OCI-LY7 (cell line): ENCODE results near the gene MPEG1. TPM values are rescaled to one million over a fixed set of nuclear protein-coding genes. Genes with fewer than 3 reads are reported as not detected.

Experiments used
- BruUV-seq: library from RNA; stranded (reverse); fragments of 400-500 nt; replicated peaks from 2 replicates; lab custom pipeline; 2021; lab: Mats Ljungman, UMichigan
- CTCF ChIA-PET: fragments of 300-600 bp; sonication (Branson Sonifier 250); formaldehyde crosslinking; loops from one replicate; lab custom pipeline; 2022; ENCODE audit warnings: antibody characterized with exemption; ENCODE audit not compliant: unreplicated experiment; lab: Charles Lee
- POLR2A ChIA-PET: fragments of 300-600 bp; sonication (Branson Sonifier 250); formaldehyde crosslinking; loops from one replicate; lab custom pipeline; 2022; ENCODE audit warnings: antibody characterized with exemption; lab: Charles Lee
- DNase-seq: peaks from one replicate; pipeline ENCODE4 v3.0.0-alpha.2; 2015; ENCODE audit warnings: low spot score
- H2AFZ ChIP-seq: fragments of 200-600 bp; sonication (generic), shearing (Covaris generic); 2 replicates; pipeline ENCODE4 v1.6.1; 2014; ENCODE audit warnings: mild to moderate bottlenecking, antibody characterized with exemption, low read length, moderate library complexity
- H3K27ac ChIP-seq: fragments of 200-600 bp; sonication (generic); 2 replicates; pipeline ENCODE4 v1.5.1; 2014; ENCODE audit warnings: mixed run types, low read depth, mild to moderate bottlenecking, moderate library complexity, low read length, inconsistent platforms; ENCODE audit not compliant: poor library complexity, severe bottlenecking
- H3K36me3 ChIP-seq: fragments of 200-600 bp; sonication (generic); 2 replicates; pipeline ENCODE4 v1.6.1; 2014; ENCODE audit warnings: mild to moderate bottlenecking, antibody characterized with exemption, low read length, moderate library complexity, mixed read lengths; ENCODE audit not compliant: insufficient read depth
- H3K4me1 ChIP-seq: fragments of 200-600 bp; sonication (generic); 2 replicates; pipeline ENCODE4 v1.5.1; 2014; ENCODE audit warnings: mild to moderate bottlenecking, low read length; ENCODE audit not compliant: insufficient read depth, poor library complexity, severe bottlenecking
- H3K4me2 ChIP-seq: fragments of 200-600 bp; sonication (generic); 2 replicates; pipeline ENCODE4 v1.6.1; 2014; ENCODE audit warnings: mild to moderate bottlenecking, low read length
- H3K4me3 ChIP-seq: fragments of 200-600 bp; sonication (generic); 2 replicates; pipeline ENCODE4 v1.5.1; 2014; ENCODE audit warnings: mild to moderate bottlenecking, low read depth, low read length; ENCODE audit not compliant: poor library complexity, severe bottlenecking
- H3K79me2 ChIP-seq: fragments of 200-600 bp; sonication (generic); 2 replicates; pipeline ENCODE4 v1.6.1; 2016; ENCODE audit warnings: low read depth, mild to moderate bottlenecking, low read length, moderate library complexity, mixed read lengths; ENCODE audit not compliant: insufficient read depth
- H3K9me2 ChIP-seq: fragments of 200-600 bp; sonication (generic); 2 replicates; pipeline ENCODE4 v1.6.1; 2016; ENCODE audit warnings: mild to moderate bottlenecking, low read length, mixed read lengths; ENCODE audit not compliant: insufficient read depth
- H3K9me3 ChIP-seq: fragments of 200-600 bp; sonication (generic); 2 replicates; pipeline ENCODE4 v1.6.1; 2014; ENCODE audit warnings: mild to moderate bottlenecking, mixed run types, low read length, mixed read lengths
- H4K20me1 ChIP-seq: fragments of 200-600 bp; sonication (generic); 2 replicates; pipeline ENCODE4 v1.6.1; 2014; ENCODE audit warnings: mild to moderate bottlenecking, antibody characterized with exemption, low read length, moderate library complexity, mixed read lengths; ENCODE audit not compliant: insufficient read depth
- CTCF ChIP-seq: fragments of 200-600 bp; sonication (generic); conservative IDR thresholded peaks from 2 replicates; pipeline ENCODE4 v1.5.1; 2014; ENCODE audit warnings: mild to moderate bottlenecking, antibody characterized with exemption, low read length, moderate library complexity, mixed read lengths
- EZH2phosphoT487 ChIP-seq: fragments of 200-600 bp; sonication (generic); IDR thresholded peaks from 2 replicates; pipeline ENCODE4 v1.6.1; 2018; ENCODE audit warnings: low read depth, borderline replicate concordance, mild to moderate bottlenecking, mixed run types, antibody characterized with exemption, low read length, moderate library complexity, mixed read lengths
- intact Hi-C: fragments of 100-400 bp; cut with micrococcal nuclease; formaldehyde crosslinking; loops from one replicate; pipeline ENCODE4 v1.10.0; 2022; ENCODE audit not compliant: unreplicated experiment
- total RNA-seq, 2 experiments: library from RNA; depleted of rRNA in 1 of 2; stranded (reverse); fragments of >200 nt in 1 of 2; shearing (Covaris generic) in 1 of 2; gene quantifications; 2 replicates each; pipeline ENCODE4 v1.2.3, GENCODE V29; 2014 to 2022

The MPEG1 gene
- total RNA-seq, 2 experiments from 2014 or later, result 0.06 to 12.4 TPM

DNA sequence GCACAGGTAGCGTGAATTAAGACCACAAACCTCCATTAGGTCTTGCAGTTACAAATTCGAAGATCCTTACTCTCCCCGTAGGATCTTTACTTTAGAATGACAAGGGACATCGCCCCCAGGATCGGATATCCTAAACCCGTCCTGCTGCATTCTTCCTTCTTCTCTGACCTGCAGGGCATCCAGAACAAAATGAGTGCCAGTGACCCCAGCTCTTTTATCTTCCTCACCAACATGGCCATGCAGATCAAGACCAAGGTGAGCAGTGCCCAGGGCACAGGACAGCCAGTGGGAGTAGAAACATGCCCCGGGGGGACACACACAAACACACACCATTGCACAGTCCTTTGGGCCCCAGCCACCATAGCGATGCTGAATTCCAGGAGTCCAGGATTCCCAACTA lies 42.6 kb upstream of the MPEG1 start:
- Histone ChIP-seq H3K4me1 (no peaks in the 10 kb centered on the region), H3K4me2 (no peak overlapping the region)
- POLR2A ChIA-PET, result interaction anchor here (0.6 kb wide), 1 partner anchor 122 kb away, joined by 3 read pairs; no protein-coding TSS in a partner anchor

GRCh38 chr11:59254286-59254685 lies 41.6 kb upstream of the MPEG1 start:
- Histone ChIP-seq H3K4me2 (no peak overlapping the region), H3K27ac (no peak overlapping the region), H3K4me1 (no peaks in the 10 kb centered on the region), H3K4me3 (no peak overlapping the region), H3K9me3 (no peaks in the 10 kb centered on the region), H3K9me2 (no peaks in the 10 kb centered on the region), H2AFZ (no peak overlapping the region), H3K36me3 (no peaks in the 10 kb centered on the region), H4K20me1 (no peaks in the 10 kb centered on the region), H3K79me2 (no peaks in the 10 kb centered on the region)
- BruUV-seq, result no TSS peak
- intact Hi-C loops, result no loop called here
- ChIA-PET CTCF (no interaction called here), POLR2A (interaction anchor here (0.6 to 0.7 kb wide), 2 partner anchors 227 to 574 kb away, joined by 3 read pairs; no protein-coding TSS in a partner anchor)
- TF ChIP-seq EZH2phosphoT487, result no peak
- TF ChIP-seq CTCF, result no peak
- no peak for DNase-seq

More for the DNA sequence above, 42.6 kb upstream of the MPEG1 start:
- no TSS peak for BruUV-seq
- H4K20me1 ChIP-seq, result no peaks in the 10 kb centered on the region
- H3K79me2 ChIP-seq, result no peaks in the 10 kb centered on the region
- H2AFZ ChIP-seq, result no peak overlapping the region
- no peak overlapping the region for H3K4me3 ChIP-seq
- H3K9me3 ChIP-seq, result no peaks in the 10 kb centered on the region
- H3K27ac ChIP-seq, result no peak overlapping the region
- CTCF ChIA-PET, result no interaction called here
- no peaks in the 10 kb centered on the region for H3K36me3 ChIP-seq
- no peak for TF ChIP-seq CTCF
- no peak for DNase-seq
- intact Hi-C loops, result no loop called here
- H3K9me2 ChIP-seq, result no peaks in the 10 kb centered on the region

DNA sequence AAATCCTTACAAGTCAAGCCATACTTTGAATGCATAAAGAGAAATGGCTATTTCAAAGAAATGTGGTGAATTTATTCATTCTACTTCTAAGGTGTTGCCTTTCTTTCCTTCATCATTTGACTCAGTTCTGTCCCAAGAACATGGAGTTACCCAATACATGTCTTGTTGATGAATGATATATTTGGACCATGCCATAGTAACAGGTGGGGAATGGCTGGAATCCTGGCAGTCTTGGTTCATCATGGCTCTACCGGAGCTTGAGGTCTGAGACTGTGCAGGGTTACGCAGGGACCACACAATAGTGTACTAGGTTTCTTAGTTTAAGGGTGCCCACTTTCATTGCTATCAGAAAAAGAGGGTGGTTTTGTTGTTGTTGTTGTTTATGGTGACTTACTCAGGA lies 40.3 kb upstream of the MPEG1 start:
- Histone ChIP-seq H3K9me2 (no peaks in the 10 kb centered on the region), H3K27ac (no peak overlapping the region), H4K20me1 (no peaks in the 10 kb centered on the region), H3K9me3 (no peaks in the 10 kb centered on the region), H3K4me2 (no peak overlapping the region), H3K4me1 (no peaks in the 10 kb centered on the region), H3K4me3 (no peak overlapping the region), H2AFZ (no peak overlapping the region), H3K36me3 (no peaks in the 10 kb centered on the region), H3K79me2 (no peaks in the 10 kb centered on the region)
- intact Hi-C loops, result no loop called here
- BruUV-seq, result no TSS peak
- ChIA-PET POLR2A (no interaction called here), CTCF (interaction anchor here (0.6 kb wide), 1 partner anchor 10 kb away, joined by 3 read pairs; no protein-coding TSS in a partner anchor)
- no peak for DNase-seq
- TF ChIP-seq CTCF (no peak), EZH2phosphoT487 (no peak)
